Mesendoderm (in vitro differentiated cells): Measurements from ENCODE around the gene TSACC.

Source experiments
- DNase-seq: peaks from one replicate; pipeline ENCODE4 v3.0.0; 2013
- H2AK5ac ChIP-seq: 2 replicates; pipeline ENCODE4 v1.6.1; 2013; ENCODE audit warnings: low read length, inconsistent platforms
- H2BK120ac ChIP-seq: 2 replicates; pipeline ENCODE4 v1.6.1; 2013; ENCODE audit warnings: low read depth, mild to moderate bottlenecking, low read length, moderate library complexity, mixed read lengths
- H2BK15ac ChIP-seq: replicated peaks from 2 replicates; pipeline ENCODE4 v1.6.1; 2013; ENCODE audit warnings: low read depth, mild to moderate bottlenecking, moderate library complexity
- H2BK5ac ChIP-seq: 2 replicates; pipeline ENCODE4 v1.6.1; 2013; ENCODE audit warnings: low read length, inconsistent platforms
- H3K18ac ChIP-seq: 2 replicates; pipeline ENCODE4 v1.6.1; 2013; ENCODE audit warnings: mild to moderate bottlenecking, low read length, mixed read lengths
- H3K23ac ChIP-seq: one replicate; pipeline ENCODE4 v1.6.1; 2013; ENCODE audit warnings: low read length
- H3K27ac ChIP-seq: 2 replicates; pipeline ENCODE4 v1.5.1; 2013; ENCODE audit warnings: low read depth, mild to moderate bottlenecking, inconsistent platforms, low read length, moderate library complexity
- H3K27me3 ChIP-seq: 2 replicates; pipeline ENCODE4 v1.6.1; 2013; ENCODE audit warnings: low read length, control low read depth, mild to moderate bottlenecking, inconsistent platforms; ENCODE audit not compliant: insufficient read depth, poor library complexity
- H3K36me3 ChIP-seq: 2 replicates; pipeline ENCODE4 v1.6.1; 2013; ENCODE audit warnings: low read length, inconsistent platforms; ENCODE audit not compliant: control insufficient read depth, insufficient read depth
- H3K4ac ChIP-seq: one replicate; pipeline ENCODE4 v1.6.1; 2013; ENCODE audit warnings: low read depth, mild to moderate bottlenecking, low read length, moderate library complexity
- H3K4me1 ChIP-seq: 2 replicates; pipeline ENCODE4 v1.6.1; 2013; ENCODE audit warnings: low read depth, low read length, inconsistent platforms; ENCODE audit not compliant: control insufficient read depth
- H3K4me2 ChIP-seq: 2 replicates; pipeline ENCODE4 v1.6.1; 2013; ENCODE audit warnings: low read length
- H3K4me3 ChIP-seq: 2 replicates; pipeline ENCODE4 v1.5.1; 2013; ENCODE audit warnings: mild to moderate bottlenecking, low read length
- H3K56ac ChIP-seq: one replicate; pipeline ENCODE4 v1.6.1; 2013; ENCODE audit warnings: low read length
- H3K79me1 ChIP-seq: 2 replicates; pipeline ENCODE4 v1.6.1; 2013; ENCODE audit warnings: low read length, inconsistent platforms
- H3K79me2 ChIP-seq: 2 replicates; pipeline ENCODE4 v1.6.1; 2013; ENCODE audit warnings: mild to moderate bottlenecking, low read length; ENCODE audit not compliant: control insufficient read depth, insufficient read depth
- H3K9ac ChIP-seq: 2 replicates; pipeline ENCODE4 v1.6.1; 2013; ENCODE audit warnings: low read length, inconsistent platforms
- H4K5ac ChIP-seq: one replicate; pipeline ENCODE4 v1.6.1; 2013; ENCODE audit warnings: low read length
- H4K8ac ChIP-seq: one replicate; pipeline ENCODE4 v1.6.1; 2013; ENCODE audit warnings: low read depth, mild to moderate bottlenecking, control low read depth, low read length, moderate library complexity
- WGBS: extraction: QIAGEN DNeasy Blood & Tissue Kit; methylation state at CpG from one replicate; pipeline ENCODE4 v1.1.7; 2013; ENCODE audit warnings: low lambda C conversion rate, missing lambda C conversion rate; ENCODE audit not compliant: insufficient coverage; ENCODE audit errors: extremely low coverage; 5-methylcytosine and 5-hydroxymethylcytosine counted together

Gene TSACC

GRCh38 chr1:156386134-156386901, 48.0 kb downstream of the TSACC start:
- no peaks in the 10 kb centered on the region for H3K27me3 ChIP-seq

GRCh38 chr1:156386949-156387869, 48.9 kb downstream of the TSACC start:
- Histone ChIP-seq H3K36me3 (no peaks in the 10 kb centered on the region), H4K8ac (no peak overlapping the region), H3K23ac (peak overlapping the region; percentile 9), H2BK120ac (no peak overlapping the region), H3K79me1 (no peaks in the 10 kb centered on the region), H3K18ac (no peak overlapping the region), H3K4ac (no peak overlapping the region), H2BK5ac (no peak overlapping the region), H2BK15ac (no peak overlapping the region), H3K4me2 (no peak overlapping the region), H3K56ac (peak overlapping the region; percentile 84), H3K9ac (no peak overlapping the region), H3K27ac (no peak overlapping the region), H3K4me1 (peaks cover 14% of the 10 kb centered on the region), H4K5ac (no peak overlapping the region), H3K27me3 (no peaks in the 10 kb centered on the region), H3K4me3 (no peak overlapping the region), H2AK5ac (no peak overlapping the region), H3K79me2 (no peaks in the 10 kb centered on the region)
- no CpG with 5 or more reads among the region's 8 CpGs for WGBS
- no peak for DNase-seq

More at GRCh38 chr1:156386134-156386901, 48.0 kb downstream of the TSACC start:
- no peak overlapping the region for H3K23ac ChIP-seq
- H3K56ac ChIP-seq, result peak overlapping the region; percentile 1
- no peak overlapping the region for H3K4me2 ChIP-seq
- H4K8ac ChIP-seq, result no peak overlapping the region
- peak overlapping the region; percentile 27 for H3K9ac ChIP-seq
- peaks cover 9% of the 10 kb centered on the region for H3K4me1 ChIP-seq
- H3K4me3 ChIP-seq, result no peak overlapping the region
- H3K79me1 ChIP-seq, result no peaks in the 10 kb centered on the region
- H2AK5ac ChIP-seq, result peak overlapping the region; percentile 40
- no peak overlapping the region for H2BK15ac ChIP-seq
- no CpG with 5 or more reads among the region's 6 CpGs for WGBS
- H2BK5ac ChIP-seq, result no peak overlapping the region
- H3K27ac ChIP-seq, result no peak overlapping the region
- H3K4ac ChIP-seq, result no peak overlapping the region
- no peak overlapping the region for H4K5ac ChIP-seq
- H3K18ac ChIP-seq, result no peak overlapping the region
- no peaks in the 10 kb centered on the region for H3K36me3 ChIP-seq
- DNase-seq, result no peak
- no peak overlapping the region for H2BK120ac ChIP-seq
- no peaks in the 10 kb centered on the region for H3K79me2 ChIP-seq

GRCh38 chr1:156387870-156388173, 49.5 kb downstream of the TSACC start:
- no peak overlapping the region for H2BK5ac ChIP-seq
- no peak overlapping the region for H3K27ac ChIP-seq
- peak overlapping the region; percentile 46 for H3K18ac ChIP-seq
- H3K23ac ChIP-seq, result peak overlapping the region; percentile 90
- no peak overlapping the region for H4K5ac ChIP-seq
- DNase-seq, result peak; percentile 43
- peak overlapping the region; percentile 47 for H3K4me2 ChIP-seq
- WGBS, result no CpG with 5 or more reads among the region's 15 CpGs
- H3K9ac ChIP-seq, result peak overlapping the region; percentile 65
- no peak overlapping the region for H3K4ac ChIP-seq
- no peak overlapping the region for H4K8ac ChIP-seq
- H2AK5ac ChIP-seq, result no peak overlapping the region
- H3K27me3 ChIP-seq, result no peaks in the 10 kb centered on the region
- no peaks in the 10 kb centered on the region for H3K79me1 ChIP-seq
- H3K36me3 ChIP-seq, result no peaks in the 10 kb centered on the region
- peaks cover 19% of the 10 kb centered on the region for H3K4me1 ChIP-seq
- H3K4me3 ChIP-seq, result no peak overlapping the region
- peak overlapping the region; percentile 84 for H3K56ac ChIP-seq
- H3K79me2 ChIP-seq, result no peaks in the 10 kb centered on the region
- H2BK15ac ChIP-seq, result no peak overlapping the region
- no peak overlapping the region for H2BK120ac ChIP-seq

- Histone ChIP-seq H4K8ac (no peak overlapping the region), H2BK120ac (no peak overlapping the region), H3K9ac (peak overlapping the region; percentile 65), H3K4ac (peak overlapping the region; percentile 28), H3K23ac (peak overlapping the region; percentile 72), H3K4me3 (no peak overlapping the region), H3K27ac (no peak overlapping the region), H2BK15ac (no peak overlapping the region), H4K5ac (no peak overlapping the region), H3K18ac (peak overlapping the region; percentile 46), H3K36me3 (no peaks in the 10 kb centered on the region), H3K4me1 (peaks cover 20% of the 10 kb centered on the region), H3K4me2 (peak overlapping the region; percentile 47), H3K27me3 (no peaks in the 10 kb centered on the region), H3K79me2 (no peaks in the 10 kb centered on the region), H3K79me1 (no peaks in the 10 kb centered on the region), H2BK5ac (no peak overlapping the region), H3K56ac (peak overlapping the region; percentile 84), H2AK5ac (no peak overlapping the region)
- no CpG with 5 or more reads among the region's 73 CpGs for WGBS
- peak; percentile 65 for DNase-seq
Observed at GRCh38 chr1:156388174-156389137, 50.1 kb downstream of the TSACC start.

- no peak overlapping the region for H2BK15ac ChIP-seq
- H3K4me1 ChIP-seq, result peaks cover 20% of the 10 kb centered on the region
- no peak overlapping the region for H3K27ac ChIP-seq
- no peak overlapping the region for H2BK120ac ChIP-seq
- no peak overlapping the region for H3K56ac ChIP-seq
- no peak overlapping the region for H3K9ac ChIP-seq
- H3K79me2 ChIP-seq, result no peaks in the 10 kb centered on the region
- H4K8ac ChIP-seq, result no peak overlapping the region
- H2AK5ac ChIP-seq, result no peak overlapping the region
- H3K79me1 ChIP-seq, result no peaks in the 10 kb centered on the region
- no peak overlapping the region for H3K4me2 ChIP-seq
- no peak for DNase-seq
- no peak overlapping the region for H4K5ac ChIP-seq
- no peak overlapping the region for H3K23ac ChIP-seq
- H2BK5ac ChIP-seq, result no peak overlapping the region
- no peaks in the 10 kb centered on the region for H3K36me3 ChIP-seq
- H3K4me3 ChIP-seq, result no peak overlapping the region
- no peak overlapping the region for H3K4ac ChIP-seq
- WGBS, result no CpG with 5 or more reads among the region's 8 CpGs
- H3K18ac ChIP-seq, result no peak overlapping the region
- H3K27me3 ChIP-seq, result no peaks in the 10 kb centered on the region
Observed at GRCh38 chr1:156389311-156389710, 51.0 kb downstream of the TSACC start.
